ENCODE data around the gene AUNIP.

DNA sequence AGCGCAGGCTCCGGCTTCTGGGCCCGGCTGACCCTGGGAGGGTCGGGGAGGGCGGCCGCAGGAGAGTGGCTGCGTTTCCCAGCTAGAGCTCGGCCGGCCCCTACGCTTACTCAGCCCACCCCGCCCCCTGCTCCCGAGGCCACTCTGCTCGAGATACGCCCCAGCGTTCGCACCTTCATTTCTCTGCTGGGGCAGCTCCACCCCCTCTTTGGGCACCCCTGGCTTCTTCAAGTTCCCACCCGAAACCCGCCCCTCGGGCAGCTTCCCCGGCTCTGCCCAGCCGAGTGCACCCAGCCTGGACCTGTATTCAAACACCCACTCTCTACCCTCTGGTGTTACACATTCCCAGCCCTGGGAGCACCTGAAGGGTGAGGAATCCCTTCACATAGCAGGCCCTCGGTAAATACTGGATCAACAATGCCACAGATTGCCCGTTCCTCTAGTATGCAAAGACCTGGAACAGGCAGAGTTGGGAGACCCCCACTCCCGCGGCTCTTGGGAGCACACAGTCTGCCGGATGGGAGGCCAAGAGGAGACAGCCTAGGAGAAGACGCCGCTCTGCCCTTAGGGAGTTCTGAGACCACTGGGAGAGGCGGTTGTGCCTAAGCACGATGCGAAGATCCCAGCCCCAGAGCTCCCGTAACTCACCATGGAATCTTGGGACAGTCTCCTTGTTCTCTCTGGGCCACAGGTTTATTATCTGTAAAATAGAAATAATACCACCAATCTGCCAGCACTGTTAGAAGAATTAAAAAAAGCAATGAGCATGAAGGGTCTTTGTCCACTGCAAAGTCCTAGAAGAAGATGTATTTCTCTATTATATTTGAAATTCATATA, 16.8 kb upstream of the AUNIP start:
- TF ChIP-seq, protein P1, sequence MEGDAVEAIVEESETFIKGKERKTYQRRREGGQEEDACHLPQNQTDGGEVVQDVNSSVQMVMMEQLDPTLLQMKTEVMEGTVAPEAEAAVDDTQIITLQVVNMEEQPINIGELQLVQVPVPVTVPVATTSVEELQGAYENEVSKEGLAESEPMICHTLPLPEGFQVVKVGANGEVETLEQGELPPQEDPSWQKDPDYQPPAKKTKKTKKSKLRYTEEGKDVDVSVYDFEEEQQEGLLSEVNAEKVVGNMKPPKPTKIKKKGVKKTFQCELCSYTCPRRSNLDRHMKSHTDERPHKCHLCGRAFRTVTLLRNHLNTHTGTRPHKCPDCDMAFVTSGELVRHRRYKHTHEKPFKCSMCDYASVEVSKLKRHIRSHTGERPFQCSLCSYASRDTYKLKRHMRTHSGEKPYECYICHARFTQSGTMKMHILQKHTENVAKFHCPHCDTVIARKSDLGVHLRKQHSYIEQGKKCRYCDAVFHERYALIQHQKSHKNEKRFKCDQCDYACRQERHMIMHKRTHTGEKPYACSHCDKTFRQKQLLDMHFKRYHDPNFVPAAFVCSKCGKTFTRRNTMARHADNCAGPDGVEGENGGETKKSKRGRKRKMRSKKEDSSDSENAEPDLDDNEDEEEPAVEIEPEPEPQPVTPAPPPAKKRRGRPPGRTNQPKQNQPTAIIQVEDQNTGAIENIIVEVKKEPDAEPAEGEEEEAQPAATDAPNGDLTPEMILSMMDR (IDR thresholded peaks at IDR 0.05; ENCODE audit: low read length): no peak
- TF ChIP-seq EZH2 (optimal IDR thresholded peaks at IDR 0.05; ENCODE audit: low read depth, low read length): no peak
